Measurements from ENCODE around the gene TRIM17. TPM values are rescaled to one million over a fixed set of nuclear protein-coding genes. Genes with fewer than 3 reads are reported as not detected.

TRIM17 gene
- total and polyA plus RNA-seq, 2 of the 13 experiments (the other 11 are each of a cell fraction or from before 2014, with no cell fraction given), result 0.32 to 0.64 TPM

DNA sequence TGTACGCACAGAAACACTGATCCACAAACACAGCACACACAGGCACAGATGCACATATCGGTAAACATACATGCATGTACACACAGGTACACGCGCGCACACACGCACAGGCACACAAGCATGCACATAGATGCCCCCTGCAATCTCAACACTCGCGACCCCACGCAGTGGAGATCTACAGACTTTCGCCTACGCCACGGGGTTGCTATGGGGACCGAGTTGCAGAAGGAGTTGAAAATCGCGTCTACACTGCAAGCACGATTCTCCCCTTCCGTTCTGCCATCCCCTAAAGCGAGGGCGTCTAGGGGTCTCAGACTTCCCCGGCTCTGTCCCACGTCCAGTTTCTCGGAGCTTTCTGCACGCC lies 826 bp downstream of the TRIM17 start:
- Histone ChIP-seq H3K4me3 (replicated peaks in 1 of 3; ENCODE audit: insufficient read depth in 1 of 3, low read depth in 2 of 3, low read length in 3 of 3) (peak overlapping the region; percentile 40 to 69 (median 55); a peak in 4 of 6 replicates), H2AFZ (ENCODE audit: low read length) (no peak overlapping the region), H3K9ac (ENCODE audit: insufficient read depth, low read depth, low read length) (peak overlapping the region; percentile 34; the same call in 1 of the 2 replicates), H3K4me2 (ENCODE audit: low read depth, low read length) (peak overlapping the region; percentile 82), H4K20me1 (ENCODE audit: insufficient read depth, low read length) (no peaks in the 10 kb centered on the region), H3K27ac (ENCODE audit: extremely low read length, insufficient read depth, low read length) (no peak overlapping the region), H3K36me3 (replicated peaks in 1 of 2; ENCODE audit: control insufficient read depth in 1 of 2, insufficient read depth in 2 of 2, low read length in 2 of 2) (no peaks in the 10 kb centered on the region), H3K27me3 (ENCODE audit: control insufficient read depth in 1 of 2, insufficient read depth in 2 of 2, low read length in 2 of 2) (peaks cover 0 to 6% of the 10 kb centered on the region in 2 experiments; a peak in 2 of 5 replicates), H3K9me3 (ENCODE audit: low read length) (no peaks in the 10 kb centered on the region), H3K4me1 (ENCODE audit: insufficient read depth, low read length) (peaks cover 26% of the 10 kb centered on the region), H3K79me2 (ENCODE audit: insufficient read depth, low read length) (no peaks in the 10 kb centered on the region)
- ChIA-PET POLR2A (no interaction called here), CTCF (ENCODE audit: low intra/inter-chr PET ratio, low total read pairs) (no interaction called here)
- no TSS peak for BruUV-seq (replicated peaks)
- DNase-seq (ENCODE audit: low spot score) (no peak), ATAC-seq (no peak), FAIRE-seq (no peak)
- in situ Hi-C loops (cut with HindIII; ENCODE audit: extremely low pct_ligation_motif_present, low pct_unique_long_range_greater_than_20kb) (no loop called here), intact Hi-C loops (cut with micrococcal nuclease; ENCODE audit: unreplicated experiment) (no loop called here)
- TF ChIP-seq SMAD1 (CRISPR knock-in tag; IDR thresholded peaks at IDR 0.05; ENCODE audit: borderline replicate concordance, low read depth) (0 out of 2 replicates have a peak, but pooled peaks have one; percentile 68), HNF4G (IDR thresholded peaks at IDR 0.05; ENCODE audit: borderline replicate concordance, low read depth, low read length) (no peak), HNF4G (CRISPR knock-in tag; IDR thresholded peaks at IDR 0.05; ENCODE audit: borderline replicate concordance, low read depth) (0 out of 2 replicates have a peak, but pooled peaks have one; percentile 16), NR2F2 (IDR thresholded peaks at IDR 0.05; ENCODE audit: borderline replicate concordance, low read depth) (no peak), ZNF747 (CRISPR knock-in tag; IDR thresholded peaks at IDR 0.05; ENCODE audit: borderline replicate concordance) (0 out of 2 replicates have a peak, but pooled peaks have one; percentile 15)
- WGBS (ENCODE audit: low lambda C conversion rate), result 68% methylated on average over 17 of the region's 23 CpGs

DNA sequence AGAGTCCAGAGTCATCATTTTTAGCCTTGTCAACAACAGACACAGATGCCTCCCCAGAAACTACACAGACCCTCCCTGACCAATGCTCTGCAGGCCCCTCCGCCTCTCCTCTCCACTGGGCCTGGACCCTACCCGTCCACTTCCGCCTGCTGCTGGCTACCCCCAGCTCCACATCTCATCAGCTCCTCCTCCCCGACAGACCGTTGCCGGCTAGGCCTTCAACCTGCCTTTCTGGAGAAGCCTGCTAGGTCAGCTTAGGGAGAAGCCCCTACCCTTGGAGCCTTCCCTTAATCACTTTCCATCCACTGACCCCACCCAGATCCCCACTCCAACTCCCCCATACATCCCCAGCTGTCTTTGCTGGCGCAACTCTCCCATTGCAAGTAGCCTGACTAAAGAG lies 1.4 kb downstream of the TRIM17 start:
- Histone ChIP-seq H4K20me1 (ENCODE audit: insufficient read depth, low read length) (no peaks in the 10 kb centered on the region), H3K4me3 (replicated peaks in 1 of 3; ENCODE audit: insufficient read depth in 1 of 3, low read depth in 2 of 3, low read length in 3 of 3) (no peak overlapping the region), H3K27me3 (ENCODE audit: control insufficient read depth in 1 of 2, insufficient read depth in 2 of 2, low read length in 2 of 2) (peaks cover 0 to 6% of the 10 kb centered on the region in 2 experiments; a peak in 2 of 5 replicates), H3K4me2 (ENCODE audit: low read depth, low read length) (no peak overlapping the region), H3K9ac (ENCODE audit: insufficient read depth, low read depth, low read length) (no peak overlapping the region), H3K9me3 (ENCODE audit: low read length) (no peaks in the 10 kb centered on the region), H3K79me2 (ENCODE audit: insufficient read depth, low read length) (no peaks in the 10 kb centered on the region), H3K27ac (ENCODE audit: extremely low read length, insufficient read depth, low read length) (no peak overlapping the region), H3K36me3 (replicated peaks in 1 of 2; ENCODE audit: control insufficient read depth in 1 of 2, insufficient read depth in 2 of 2, low read length in 2 of 2) (no peaks in the 10 kb centered on the region), H2AFZ (ENCODE audit: low read length) (no peak overlapping the region), H3K4me1 (ENCODE audit: insufficient read depth, low read length) (peaks cover 28% of the 10 kb centered on the region)
- ChIA-PET POLR2A (no interaction called here), CTCF (ENCODE audit: low intra/inter-chr PET ratio, low total read pairs) (no interaction called here)
- in situ Hi-C loops (cut with HindIII; ENCODE audit: extremely low pct_ligation_motif_present, low pct_unique_long_range_greater_than_20kb), result no loop called here
- intact Hi-C loops (cut with micrococcal nuclease; ENCODE audit: unreplicated experiment), result no loop called here
- no peak for TF ChIP-seq ZNF33B (CRISPR knock-in tag; IDR thresholded peaks at IDR 0.05)
- 0 out of 2 replicates have a peak, but pooled peaks have one; percentile 23 for TF ChIP-seq POLR2G (IDR thresholded peaks at IDR 0.05; ENCODE audit: low read depth, low read length)
- no TSS peak for BruUV-seq (replicated peaks)
- 85% methylated on average over 7 of the region's 7 CpGs for WGBS (ENCODE audit: low lambda C conversion rate)
- FAIRE-seq (no peak), DNase-seq (ENCODE audit: low spot score) (no peak), ATAC-seq (no peak)
